ENCODE data around the gene SEMA5B. TPM values are rescaled to one million over a fixed set of nuclear protein-coding genes. Genes with fewer than 3 reads are reported as not detected.

The SEMA5B gene
- total RNA-seq, 2 donors from 2014 or later, result 0.40 TPM; not detected in 1

GRCh38 chr3:123002100-123002748, 25.3 kb downstream of the SEMA5B start:
- Mint-ChIP-seq H3K27ac (no peak overlapping the region), H3K9me3 (no peaks in the 10 kb centered on the region), H3K36me3 (ENCODE audit: low read depth) (no peaks in the 10 kb centered on the region), H3K4me3 (no peak overlapping the region), H3K27me3 (peaks cover 58% of the 10 kb centered on the region), H3K4me1 (no peaks in the 10 kb centered on the region)
- no peak for ATAC-seq (replicated peaks)

GRCh38 chr3:122998856-122999255, 28.7 kb downstream of the SEMA5B start:
- Mint-ChIP-seq H3K4me3 (no peak overlapping the region), H3K36me3 (ENCODE audit: low read depth) (no peaks in the 10 kb centered on the region), H3K4me1 (no peaks in the 10 kb centered on the region), H3K27ac (no peak overlapping the region), H3K27me3 (peaks cover 45% of the 10 kb centered on the region), H3K9me3 (no peaks in the 10 kb centered on the region)
- ATAC-seq (replicated peaks), result no peak

DNA sequence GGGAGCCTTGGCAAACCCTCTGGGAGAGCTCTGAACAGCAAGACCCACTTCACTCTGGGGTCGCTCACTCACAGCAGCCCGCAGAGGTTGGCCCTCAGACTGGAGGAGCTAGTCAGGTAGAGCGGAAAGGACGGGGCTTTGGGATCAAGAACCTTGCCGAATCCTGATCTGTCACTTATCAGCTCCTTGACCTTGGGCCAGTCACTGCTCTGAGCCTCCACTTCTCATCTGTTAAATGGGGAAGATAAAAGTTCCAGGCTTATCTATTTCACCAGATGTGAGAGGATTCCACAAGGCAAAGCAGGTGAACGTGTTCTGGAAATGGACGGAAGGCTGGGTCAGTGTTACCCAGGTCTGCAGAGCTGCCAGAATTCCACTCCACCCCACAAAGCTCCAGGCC, 29.4 kb downstream of the SEMA5B start:
- H3K27ac Mint-ChIP-seq, result no peak overlapping the region

GRCh38 chr3:122996038-122996580, 31.5 kb downstream of the SEMA5B start:
- H3K4me3 Mint-ChIP-seq, result no peak overlapping the region

More for the DNA sequence above, 29.4 kb downstream of the SEMA5B start:
- no peaks in the 10 kb centered on the region for H3K9me3 Mint-ChIP-seq
- no peak for ATAC-seq (replicated peaks)
- no peaks in the 10 kb centered on the region for H3K4me1 Mint-ChIP-seq
- H3K4me3 Mint-ChIP-seq, result no peak overlapping the region
- H3K27me3 Mint-ChIP-seq, result peaks cover 48% of the 10 kb centered on the region
- no peaks in the 10 kb centered on the region for H3K36me3 Mint-ChIP-seq (ENCODE audit: low read depth)

DNA sequence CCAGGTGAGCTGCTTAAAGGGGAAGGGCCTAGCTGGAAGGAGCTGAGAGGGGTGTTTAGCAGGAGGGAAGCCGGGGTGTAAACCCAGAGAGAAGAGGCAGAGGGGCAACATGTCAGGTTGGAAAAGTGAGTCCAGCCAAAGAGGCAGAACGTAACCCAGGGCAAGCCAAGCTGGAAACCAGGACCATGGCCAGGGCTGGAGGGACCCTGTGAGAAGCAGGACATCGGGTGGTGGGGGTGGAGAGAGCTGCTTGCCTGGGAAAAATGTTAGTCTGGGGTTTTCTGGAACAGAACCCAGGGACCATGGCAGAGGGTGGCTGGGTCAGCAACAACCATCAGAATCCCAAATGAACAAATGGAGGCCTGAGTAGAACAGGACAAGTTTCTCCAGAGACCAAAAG, 32.6 kb downstream of the SEMA5B start:
- no peak for ATAC-seq (replicated peaks)
- Mint-ChIP-seq H3K27ac (peak overlapping the region; percentile 78), H3K9me3 (no peaks in the 10 kb centered on the region), H3K4me3 (no peak overlapping the region), H3K36me3 (ENCODE audit: low read depth) (no peaks in the 10 kb centered on the region), H3K27me3 (peaks cover 40% of the 10 kb centered on the region), H3K4me1 (no peaks in the 10 kb centered on the region)

More at GRCh38 chr3:122996038-122996580, 31.5 kb downstream of the SEMA5B start:
- Mint-ChIP-seq H3K9me3 (no peaks in the 10 kb centered on the region), H3K36me3 (ENCODE audit: low read depth) (no peaks in the 10 kb centered on the region), H3K27ac (no peak overlapping the region), H3K27me3 (peaks cover 43% of the 10 kb centered on the region), H3K4me1 (no peaks in the 10 kb centered on the region)
- ATAC-seq (replicated peaks), result no peak

DNA sequence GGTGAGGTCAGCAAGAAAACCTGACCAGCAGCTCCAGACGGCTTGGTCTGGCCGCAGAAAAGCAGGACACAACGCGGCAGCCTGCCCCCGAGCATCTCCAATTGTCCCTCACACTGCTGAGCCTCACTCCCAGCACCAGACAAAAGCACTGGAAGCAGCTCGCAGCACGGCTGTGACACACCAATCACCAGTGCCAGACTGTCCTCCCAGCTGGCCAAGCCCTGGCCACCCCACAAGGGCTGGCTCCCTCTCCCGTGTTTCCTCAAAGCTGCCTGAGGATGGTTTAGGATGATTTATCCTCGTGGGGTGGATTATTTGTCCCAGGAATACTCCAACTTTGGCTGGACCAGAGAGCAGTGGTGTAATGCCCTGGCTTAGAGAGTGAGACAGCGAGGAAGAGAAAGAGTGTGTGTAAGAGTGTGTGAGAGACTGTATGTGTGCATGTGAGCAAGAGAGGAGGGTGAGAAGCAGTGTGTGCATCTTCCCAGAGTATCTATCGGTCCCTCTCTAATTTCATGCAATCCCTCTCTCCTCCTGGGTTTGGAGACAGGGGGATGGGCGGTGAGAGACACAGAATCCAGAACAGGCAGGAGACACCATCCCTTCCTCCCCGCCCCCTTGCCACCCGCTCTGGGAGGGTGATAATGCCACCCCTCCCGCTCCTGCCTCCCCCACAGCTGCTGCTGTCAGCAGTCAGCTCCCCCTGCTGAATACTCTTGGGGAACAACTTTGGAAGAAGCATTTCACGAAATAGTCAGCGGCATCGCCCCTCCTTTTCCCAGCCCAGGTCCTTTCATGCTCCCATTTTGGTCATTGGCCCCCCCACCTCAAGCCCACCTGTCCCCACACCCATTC, 34.2 kb downstream of the SEMA5B start:
- Mint-ChIP-seq H3K36me3 (ENCODE audit: low read depth) (no peaks in the 10 kb centered on the region), H3K9me3 (no peaks in the 10 kb centered on the region), H3K27ac (no peak overlapping the region), H3K4me1 (no peaks in the 10 kb centered on the region), H3K4me3 (no peak overlapping the region), H3K27me3 (peaks cover 43% of the 10 kb centered on the region)
- no peak for ATAC-seq (replicated peaks)

GRCh38 chr3:122992676-122993075, 34.9 kb downstream of the SEMA5B start:
- H3K27me3 Mint-ChIP-seq, result peaks cover 46% of the 10 kb centered on the region
- H3K27ac Mint-ChIP-seq, result no peak overlapping the region
- no peaks in the 10 kb centered on the region for H3K9me3 Mint-ChIP-seq
- H3K4me3 Mint-ChIP-seq, result no peak overlapping the region
- no peaks in the 10 kb centered on the region for H3K4me1 Mint-ChIP-seq
- no peaks in the 10 kb centered on the region for H3K36me3 Mint-ChIP-seq (ENCODE audit: low read depth)
- ATAC-seq (replicated peaks), result no peak

DNA sequence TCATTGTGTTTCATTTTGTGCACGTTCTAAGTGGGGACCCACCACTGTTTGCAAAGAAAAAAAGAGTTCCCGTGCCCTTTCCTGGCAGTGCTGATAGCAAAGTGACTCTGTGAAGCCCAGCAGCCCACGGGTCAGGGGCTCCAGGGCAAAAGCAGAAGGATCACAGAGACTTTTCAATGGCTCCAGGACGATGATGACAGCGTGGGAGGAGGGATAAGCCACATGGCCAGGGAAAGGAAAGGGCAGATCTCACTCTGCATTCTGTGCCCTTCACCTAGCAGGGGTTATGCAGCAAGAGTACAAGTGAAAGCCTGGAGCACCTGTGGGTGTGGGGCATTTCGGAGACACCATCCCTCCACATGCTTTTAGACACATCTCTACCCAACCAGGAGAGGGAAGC, 35.4 kb downstream of the SEMA5B start:
- H3K27me3 Mint-ChIP-seq, result peaks cover 46% of the 10 kb centered on the region
- H3K36me3 Mint-ChIP-seq (ENCODE audit: low read depth), result no peaks in the 10 kb centered on the region
- no peaks in the 10 kb centered on the region for H3K4me1 Mint-ChIP-seq
- H3K9me3 Mint-ChIP-seq, result no peaks in the 10 kb centered on the region
- ATAC-seq (replicated peaks), result no peak
- H3K4me3 Mint-ChIP-seq, result no peak overlapping the region
- H3K27ac Mint-ChIP-seq, result no peak overlapping the region

GRCh38 chr3:122991236-122991985, 36.2 kb downstream of the SEMA5B start:
- Mint-ChIP-seq H3K36me3 (ENCODE audit: low read depth) (no peaks in the 10 kb centered on the region), H3K27ac (no peak overlapping the region), H3K9me3 (no peaks in the 10 kb centered on the region), H3K4me3 (no peak overlapping the region), H3K27me3 (peaks cover 50% of the 10 kb centered on the region), H3K4me1 (no peaks in the 10 kb centered on the region)
- no peak for ATAC-seq (replicated peaks)

GRCh38 chr3:122989856-122990575, 37.5 kb downstream of the SEMA5B start:
- no peaks in the 10 kb centered on the region for H3K9me3 Mint-ChIP-seq
- ATAC-seq (replicated peaks), result no peak
- no peak overlapping the region for H3K4me3 Mint-ChIP-seq
- H3K4me1 Mint-ChIP-seq, result no peaks in the 10 kb centered on the region
- no peak overlapping the region for H3K27ac Mint-ChIP-seq
- H3K27me3 Mint-ChIP-seq, result peaks cover 58% of the 10 kb centered on the region
- no peaks in the 10 kb centered on the region for H3K36me3 Mint-ChIP-seq (ENCODE audit: low read depth)

DNA sequence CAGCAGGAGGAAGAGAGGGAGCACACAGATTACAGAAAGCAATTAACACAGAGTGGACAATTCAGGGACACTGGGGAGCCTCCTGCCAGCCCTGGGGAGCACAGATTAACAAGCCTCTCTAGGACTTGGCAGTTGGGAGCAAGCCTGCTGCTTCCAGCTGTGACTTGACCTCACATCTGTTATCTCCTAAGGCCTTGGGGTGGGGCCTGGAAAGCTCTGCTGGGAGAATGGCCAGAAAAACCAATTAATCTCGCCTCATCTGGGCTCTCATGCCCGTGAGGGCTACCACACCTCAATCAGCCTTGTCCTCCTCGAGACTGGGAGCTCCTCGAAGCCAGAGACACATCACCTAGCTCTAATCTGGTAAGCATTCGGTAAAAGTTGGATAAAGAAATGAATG, 39.1 kb downstream of the SEMA5B start:
- Mint-ChIP-seq H3K27ac (no peak overlapping the region), H3K36me3 (ENCODE audit: low read depth) (no peaks in the 10 kb centered on the region), H3K4me3 (no peak overlapping the region), H3K27me3 (peaks cover 50% of the 10 kb centered on the region), H3K9me3 (no peaks in the 10 kb centered on the region), H3K4me1 (no peaks in the 10 kb centered on the region)
- no peak for ATAC-seq (replicated peaks)

DNA sequence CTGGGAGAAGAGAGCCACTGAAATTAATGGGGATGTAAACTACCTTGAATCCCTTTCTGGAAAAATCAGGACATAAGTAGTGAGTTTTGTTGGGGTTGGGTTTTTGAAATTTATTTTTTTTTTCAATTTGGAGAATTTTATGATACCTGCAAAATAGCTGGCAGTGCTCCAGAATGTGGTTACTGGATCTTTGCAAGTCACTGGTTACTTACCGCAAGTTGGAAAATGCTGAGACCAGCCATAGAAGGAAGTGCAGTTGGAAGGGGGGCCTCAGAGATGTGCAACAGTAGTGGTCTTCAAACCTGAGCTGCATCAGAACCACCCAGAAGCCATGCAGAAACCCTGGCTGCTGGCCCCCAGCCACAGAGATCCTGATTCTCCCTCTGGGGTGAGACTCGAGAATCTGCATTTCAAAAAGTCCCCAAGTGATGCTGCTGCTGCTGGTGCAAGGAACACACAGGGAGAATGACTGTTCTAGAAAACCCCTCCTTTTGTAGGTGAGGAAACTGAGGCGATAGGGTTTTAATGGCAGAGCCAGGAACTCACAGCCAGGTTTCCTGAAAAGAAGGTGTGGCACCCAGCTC, 39.7 kb downstream of the SEMA5B start:
- no peak for ATAC-seq (replicated peaks)
- Mint-ChIP-seq H3K4me3 (no peak overlapping the region), H3K27me3 (peaks cover 45% of the 10 kb centered on the region), H3K36me3 (ENCODE audit: low read depth) (no peaks in the 10 kb centered on the region), H3K27ac (no peak overlapping the region), H3K4me1 (no peaks in the 10 kb centered on the region), H3K9me3 (no peaks in the 10 kb centered on the region)

- Mint-ChIP-seq H3K9me3 (no peaks in the 10 kb centered on the region), H3K27ac (no peak overlapping the region), H3K4me3 (no peak overlapping the region), H3K4me1 (no peaks in the 10 kb centered on the region), H3K36me3 (ENCODE audit: low read depth) (no peaks in the 10 kb centered on the region), H3K27me3 (peaks cover 41% of the 10 kb centered on the region)
- no peak for ATAC-seq (replicated peaks)
Measured at GRCh38 chr3:122987231-122987630, 40.3 kb downstream of the SEMA5B start.

All from activated T-helper 17 cell treated with anti-CD3 and anti-CD28 coated beads, Interleukin-2, amount 50 U/mL, for 72 hours (primary cell).